WTC11 (cell line): ENCODE measurements around the gene MVD. TPM values are rescaled to one million over a fixed set of nuclear protein-coding genes. Genes with fewer than 3 reads are reported as not detected.

Experiments
- ATAC-seq: fragments of 200-7000 bp; cut with Tn5 transposase; 2 replicates; pipeline ENCODE4 v1.10.0; 2021; ENCODE audit warnings: mild to moderate bottlenecking, moderate library complexity
- CTCF ChIA-PET: fragments of 300-600 bp; sonication (Branson Sonifier 250); formaldehyde crosslinking; loops from one replicate; lab custom pipeline; 2021; ENCODE audit warnings: antibody characterized with exemption; lab: Charles Lee
- POLR2A ChIA-PET: fragments of 350-600 bp; sonication (Branson Sonifier 250); formaldehyde crosslinking; loops from one replicate; lab custom pipeline; 2021; ENCODE audit warnings: antibody characterized with exemption; lab: Charles Lee
- DNase-seq: peaks from one replicate; pipeline ENCODE4 v3.0.0; 2021; ENCODE audit warnings: low spot score
- H3K27ac Mint-ChIP-seq: 2 replicates; pipeline ENCODE4 v1.8.0; 2021; ENCODE audit warnings: mixed read lengths
- H3K27me3 Mint-ChIP-seq: 2 replicates; pipeline ENCODE4 v1.8.0; 2021; ENCODE audit warnings: low read depth, mild to moderate bottlenecking, moderate library complexity, mixed read lengths
- H3K36me3 Mint-ChIP-seq: 2 replicates; pipeline ENCODE4 v1.8.0; 2021; ENCODE audit warnings: mixed read lengths
- H3K4me1 Mint-ChIP-seq: 2 replicates; pipeline ENCODE4 v1.8.0; 2022; ENCODE audit warnings: mixed read lengths
- H3K4me3 Mint-ChIP-seq: 2 replicates; pipeline ENCODE4 v1.8.0; 2021; ENCODE audit warnings: mild to moderate bottlenecking, moderate library complexity, mixed read lengths
- H3K9me3 Mint-ChIP-seq: 2 replicates; pipeline ENCODE4 v1.8.0; 2021; ENCODE audit warnings: mixed read lengths
- ESRRA ChIP-seq: sonication (generic); formaldehyde crosslinking; IDR thresholded peaks from 2 replicates; pipeline ENCODE4 v1.8.1; 2022; ENCODE audit warnings: mild to moderate bottlenecking, missing genetic modification reagents, borderline replicate concordance
- GABPB1 ChIP-seq: sonication (generic); formaldehyde crosslinking; IDR thresholded peaks from 2 replicates; pipeline ENCODE4 v1.8.1; 2023; ENCODE audit warnings: mild to moderate bottlenecking, missing genetic modification reagents
- JAZF1 ChIP-seq: fragments of 250-450 bp; sonication (Bioruptor Pico); IDR thresholded peaks from 2 replicates; pipeline ENCODE4 v1.9.0; 2021; ENCODE audit warnings: moderate library complexity, mild to moderate bottlenecking, inconsistent platforms
- NFE2L1 ChIP-seq: sonication (generic); formaldehyde crosslinking; IDR thresholded peaks from 2 replicates; pipeline ENCODE4 v1.8.1; 2023; ENCODE audit warnings: missing genetic modification reagents
- NR2C2 ChIP-seq: sonication (generic); formaldehyde crosslinking; IDR thresholded peaks from 2 replicates; pipeline ENCODE4 v1.8.0; 2022; ENCODE audit warnings: mild to moderate bottlenecking, missing genetic modification reagents
- OVOL2 ChIP-seq: fragments of 250-450 bp; sonication (Bioruptor Pico); IDR thresholded peaks from 2 replicates; pipeline ENCODE4 v1.9.0; 2021; ENCODE audit warnings: mild to moderate bottlenecking, borderline replicate concordance
- SOX15 ChIP-seq: fragments of 250-450 bp; sonication (Bioruptor Pico); IDR thresholded peaks from 2 replicates; pipeline ENCODE4 v1.9.0; 2021; ENCODE audit warnings: mild to moderate bottlenecking
- SP1 ChIP-seq: sonication (generic); formaldehyde crosslinking; conservative IDR thresholded peaks from 2 replicates; pipeline ENCODE4 v1.8.1; 2022; ENCODE audit warnings: missing genetic modification reagents
- ZNF121 ChIP-seq: sonication (generic); formaldehyde crosslinking; IDR thresholded peaks from 2 replicates; pipeline ENCODE4 v1.8.0; 2023; ENCODE audit warnings: missing genetic modification reagents
- total RNA-seq: library from RNA; stranded (reverse); gene quantifications from 3 replicates; pipeline ENCODE4 v1.2.3, GENCODE V29; 2021
- TF ChIP-seq, protein P1 (sequence below): sonication (generic); formaldehyde crosslinking; IDR thresholded peaks from 2 replicates; pipeline ENCODE4 v1.8.1; 2023; ENCODE audit warnings: mild to moderate bottlenecking, moderate library complexity, missing genetic modification reagents
- TF ChIP-seq, protein P2 (sequence below): sonication (generic); formaldehyde crosslinking; IDR thresholded peaks from 2 replicates; pipeline ENCODE4 v1.8.1; 2022; ENCODE audit warnings: low read depth, missing genetic modification reagents, borderline replicate concordance
- TF ChIP-seq, protein P3 (sequence below): sonication (generic); formaldehyde crosslinking; IDR thresholded peaks from 2 replicates; pipeline ENCODE4 v1.8.1; 2022; ENCODE audit warnings: mild to moderate bottlenecking, missing genetic modification reagents, moderate library complexity, borderline replicate concordance
- TF ChIP-seq, protein P4 (sequence below): sonication (generic); formaldehyde crosslinking; IDR thresholded peaks from 2 replicates; pipeline ENCODE4 v1.8.0; 2023; ENCODE audit warnings: missing genetic modification reagents

Gene MVD
- total RNA-seq, 1 experiment from 2014 or later, result 113 TPM

DNA sequence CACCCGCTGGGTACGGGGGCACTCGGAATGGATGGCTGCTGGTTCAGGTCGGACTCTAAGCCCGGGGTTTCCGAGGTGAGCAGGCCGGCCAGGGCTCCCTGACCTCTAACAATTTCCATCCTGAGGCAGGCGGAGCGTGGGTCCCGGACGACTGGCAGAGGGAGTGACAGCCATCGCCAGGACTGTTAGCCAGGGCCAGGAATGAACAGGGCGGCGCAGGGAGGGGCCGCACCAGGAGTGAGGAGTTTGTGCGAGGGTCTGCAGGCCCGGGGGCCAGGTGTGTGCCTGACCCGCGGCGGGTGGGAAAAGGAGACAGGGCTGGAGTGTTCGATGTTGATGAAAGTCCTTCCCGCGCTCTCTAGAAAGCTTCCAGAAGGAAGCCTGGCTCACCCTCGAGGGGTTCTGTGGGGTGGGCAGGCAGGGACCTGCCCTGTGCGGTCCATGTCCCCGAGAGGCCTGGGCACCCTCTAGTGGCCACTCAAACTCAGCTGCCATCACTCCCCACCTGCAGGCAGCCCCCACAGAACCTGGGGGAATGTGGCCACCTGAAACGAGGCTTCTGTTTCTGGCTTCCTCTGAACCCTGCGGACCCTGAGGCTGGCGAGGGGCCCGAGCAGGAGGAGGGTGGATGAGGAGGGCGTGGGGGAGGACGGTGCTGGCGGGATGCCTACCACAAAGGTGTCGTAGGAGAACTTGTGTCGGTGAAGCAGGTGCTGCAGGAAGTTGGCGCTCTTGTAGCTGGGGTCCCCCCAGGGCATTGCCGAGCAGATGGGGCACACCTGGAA lies 35.1 kb upstream of the MVD start (continued):
- TF ChIP-seq, protein P1, sequence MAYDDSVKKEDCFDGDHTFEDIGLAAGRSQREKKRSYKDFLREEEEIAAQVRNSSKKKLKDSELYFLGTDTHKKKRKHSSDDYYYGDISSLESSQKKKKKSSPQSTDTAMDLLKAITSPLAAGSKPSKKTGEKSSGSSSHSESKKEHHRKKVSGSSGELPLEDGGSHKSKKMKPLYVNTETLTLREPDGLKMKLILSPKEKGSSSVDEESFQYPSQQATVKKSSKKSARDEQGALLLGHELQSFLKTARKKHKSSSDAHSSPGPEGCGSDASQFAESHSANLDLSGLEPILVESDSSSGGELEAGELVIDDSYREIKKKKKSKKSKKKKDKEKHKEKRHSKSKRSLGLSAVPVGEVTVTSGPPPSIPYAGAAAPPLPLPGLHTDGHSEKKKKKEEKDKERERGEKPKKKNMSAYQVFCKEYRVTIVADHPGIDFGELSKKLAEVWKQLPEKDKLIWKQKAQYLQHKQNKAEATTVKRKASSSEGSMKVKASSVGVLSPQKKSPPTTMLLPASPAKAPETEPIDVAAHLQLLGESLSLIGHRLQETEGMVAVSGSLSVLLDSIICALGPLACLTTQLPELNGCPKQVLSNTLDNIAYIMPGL (CRISPR knock-in tag), result no peak
- TF ChIP-seq, protein P2, sequence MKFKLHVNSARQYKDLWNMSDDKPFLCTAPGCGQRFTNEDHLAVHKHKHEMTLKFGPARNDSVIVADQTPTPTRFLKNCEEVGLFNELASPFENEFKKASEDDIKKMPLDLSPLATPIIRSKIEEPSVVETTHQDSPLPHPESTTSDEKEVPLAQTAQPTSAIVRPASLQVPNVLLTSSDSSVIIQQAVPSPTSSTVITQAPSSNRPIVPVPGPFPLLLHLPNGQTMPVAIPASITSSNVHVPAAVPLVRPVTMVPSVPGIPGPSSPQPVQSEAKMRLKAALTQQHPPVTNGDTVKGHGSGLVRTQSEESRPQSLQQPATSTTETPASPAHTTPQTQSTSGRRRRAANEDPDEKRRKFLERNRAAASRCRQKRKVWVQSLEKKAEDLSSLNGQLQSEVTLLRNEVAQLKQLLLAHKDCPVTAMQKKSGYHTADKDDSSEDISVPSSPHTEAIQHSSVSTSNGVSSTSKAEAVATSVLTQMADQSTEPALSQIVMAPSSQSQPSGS, result no peak
- TF ChIP-seq GABPB1 (no peak), ZNF121 (CRISPR knock-in tag) (no peak)
- TF ChIP-seq, all 79 proteins: peak for 2

DNA sequence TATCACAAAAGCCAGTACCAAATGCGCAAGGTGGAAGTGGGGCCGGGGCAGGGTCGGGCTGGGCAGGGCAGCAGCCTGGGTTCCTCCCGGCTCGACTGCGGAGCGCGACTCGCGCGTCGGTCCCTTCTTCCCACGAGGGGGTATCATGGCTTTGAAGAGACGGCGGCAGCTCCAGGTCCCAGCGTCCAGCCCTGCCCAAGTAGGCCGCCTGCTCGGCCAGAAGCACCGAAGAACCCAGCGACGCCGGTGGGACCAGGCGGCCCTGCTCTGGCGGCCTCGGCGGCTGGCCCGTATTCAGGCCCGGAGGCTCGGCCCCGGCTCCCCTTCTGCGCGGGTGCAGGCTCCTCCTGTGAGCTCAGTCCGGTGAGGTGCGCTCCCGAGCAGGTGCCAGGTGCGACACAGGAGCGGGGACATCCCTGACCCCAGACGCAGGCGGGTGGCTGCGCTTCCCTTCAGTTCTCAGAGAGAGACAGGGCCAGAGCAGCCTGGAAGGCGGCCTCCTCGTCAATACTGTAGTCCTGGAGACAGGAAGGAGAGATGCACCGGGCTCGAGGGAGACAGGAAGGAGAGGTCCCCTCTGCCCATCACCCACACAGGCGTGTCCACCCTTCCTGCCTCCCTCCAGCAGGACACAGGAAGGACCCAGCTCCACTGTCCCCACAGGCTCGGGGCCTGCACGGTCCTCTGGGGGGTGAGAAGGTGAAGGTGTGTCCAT lies 34.4 kb upstream of the MVD start:
- DNase-seq (no peak), ATAC-seq (no peak)
- Mint-ChIP-seq H3K4me1 (no peaks in the 10 kb centered on the region), H3K36me3 (peaks cover 3% of the 10 kb centered on the region; the same call in 1 of the 2 replicates), H3K4me3 (no peak overlapping the region), H3K9me3 (no peaks in the 10 kb centered on the region), H3K27ac (peak overlapping the region; percentile 36; the same call in 1 of the 2 replicates), H3K27me3 (no peaks in the 10 kb centered on the region)
- ChIA-PET CTCF (interaction anchor here (0.7 to 2.2 kb wide), 8 partner anchors 10 to 137 kb away, joined by 3 to 21 read pairs (median 5); no protein-coding TSS in a partner anchor), POLR2A (no interaction called here)
- no peak for TF ChIP-seq JAZF1 (CRISPR knock-in tag)
- TF ChIP-seq, protein P2, result no peak
- TF ChIP-seq, protein P3, sequence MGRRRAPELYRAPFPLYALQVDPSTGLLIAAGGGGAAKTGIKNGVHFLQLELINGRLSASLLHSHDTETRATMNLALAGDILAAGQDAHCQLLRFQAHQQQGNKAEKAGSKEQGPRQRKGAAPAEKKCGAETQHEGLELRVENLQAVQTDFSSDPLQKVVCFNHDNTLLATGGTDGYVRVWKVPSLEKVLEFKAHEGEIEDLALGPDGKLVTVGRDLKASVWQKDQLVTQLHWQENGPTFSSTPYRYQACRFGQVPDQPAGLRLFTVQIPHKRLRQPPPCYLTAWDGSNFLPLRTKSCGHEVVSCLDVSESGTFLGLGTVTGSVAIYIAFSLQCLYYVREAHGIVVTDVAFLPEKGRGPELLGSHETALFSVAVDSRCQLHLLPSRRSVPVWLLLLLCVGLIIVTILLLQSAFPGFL (CRISPR knock-in tag), result no peak

DNA sequence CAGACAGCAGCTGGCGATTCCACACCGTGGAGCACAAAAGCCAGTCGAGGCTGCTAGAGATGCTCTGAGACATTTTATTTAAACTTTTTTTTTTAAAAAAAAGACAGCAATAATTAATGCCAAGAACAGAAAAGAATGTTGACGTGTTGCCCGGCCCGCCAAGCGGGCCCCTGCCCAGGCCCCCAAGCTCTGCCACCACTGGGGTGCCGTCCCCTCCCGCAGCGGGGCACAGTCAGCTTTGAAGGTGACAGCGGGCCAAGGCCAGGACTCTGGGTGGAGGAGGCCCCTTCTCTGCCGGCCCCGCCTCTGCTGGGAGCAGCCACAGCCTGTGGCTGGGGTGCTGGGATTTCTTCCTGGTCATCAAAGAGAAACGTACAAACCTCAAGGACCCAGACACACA lies 33.5 kb upstream of the MVD start:
- ChIA-PET CTCF (interaction anchor here (0.6 kb wide), 1 partner anchor 76 kb away, joined by 4 read pairs; no protein-coding TSS in a partner anchor), POLR2A (no interaction called here)
- H3K27ac Mint-ChIP-seq, result no peak overlapping the region

DNA sequence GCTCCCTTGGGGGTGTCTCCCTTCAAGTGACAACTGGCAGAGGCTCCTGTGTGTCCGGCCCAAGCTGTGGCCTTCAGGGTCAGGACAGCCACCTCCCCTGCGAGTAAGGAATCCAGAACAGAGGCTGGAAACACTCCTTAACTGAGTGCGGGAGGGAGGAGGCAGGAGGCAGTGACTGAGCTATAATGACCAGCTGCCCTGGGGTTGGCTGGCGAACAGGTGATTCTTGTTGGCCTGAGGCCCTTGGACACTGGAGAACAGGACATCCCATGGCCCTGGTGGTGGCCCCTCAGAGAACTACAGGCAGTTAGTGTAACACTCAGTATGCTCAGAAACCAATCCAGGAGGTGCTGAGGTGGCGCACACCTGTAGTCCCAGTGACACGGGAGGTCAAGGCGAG lies 32.9 kb upstream of the MVD start:
- ChIA-PET CTCF (interaction anchor here (0.6 kb wide), 1 partner anchor 77 kb away, joined by 4 read pairs; no protein-coding TSS in a partner anchor), POLR2A (no interaction called here)
- Mint-ChIP-seq H3K27ac (no peak overlapping the region), H3K4me3 (no peak overlapping the region), H3K27me3 (no peaks in the 10 kb centered on the region), H3K4me1 (no peaks in the 10 kb centered on the region), H3K36me3 (peaks cover 3% of the 10 kb centered on the region; the same call in 1 of the 2 replicates), H3K9me3 (no peaks in the 10 kb centered on the region)
- DNase-seq, result no peak
- no peak for ATAC-seq
- no peak for TF ChIP-seq SP1 (CRISPR knock-in tag)
- TF ChIP-seq, protein P4, sequence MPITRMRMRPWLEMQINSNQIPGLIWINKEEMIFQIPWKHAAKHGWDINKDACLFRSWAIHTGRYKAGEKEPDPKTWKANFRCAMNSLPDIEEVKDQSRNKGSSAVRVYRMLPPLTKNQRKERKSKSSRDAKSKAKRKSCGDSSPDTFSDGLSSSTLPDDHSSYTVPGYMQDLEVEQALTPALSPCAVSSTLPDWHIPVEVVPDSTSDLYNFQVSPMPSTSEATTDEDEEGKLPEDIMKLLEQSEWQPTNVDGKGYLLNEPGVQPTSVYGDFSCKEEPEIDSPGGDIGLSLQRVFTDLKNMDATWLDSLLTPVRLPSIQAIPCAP (CRISPR knock-in tag), result no peak
- no peak for TF ChIP-seq SOX15 (CRISPR knock-in tag)
- no peak for TF ChIP-seq NR2C2 (CRISPR knock-in tag)

More for the DNA sequence above, 33.5 kb upstream of the MVD start:
- Mint-ChIP-seq H3K4me3 (no peak overlapping the region), H3K27me3 (no peaks in the 10 kb centered on the region), H3K9me3 (no peaks in the 10 kb centered on the region), H3K4me1 (no peaks in the 10 kb centered on the region), H3K36me3 (peaks cover 3% of the 10 kb centered on the region; the same call in 1 of the 2 replicates)
- DNase-seq (no peak), ATAC-seq (no peak)
- TF ChIP-seq NR2C2 (CRISPR knock-in tag) (no peak), OVOL2 (CRISPR knock-in tag) (no peak), ESRRA (CRISPR knock-in tag) (no peak), NFE2L1 (CRISPR knock-in tag) (no peak)
